K562 (cell line): Measurements from ENCODE around the gene TRPM6. TPM values are rescaled to one million over a fixed set of nuclear protein-coding genes. Genes with fewer than 3 reads are reported as not detected.

ENCODE experiments used
- ATAC-seq: fragments of 200-7000 bp; cut with Tn5 transposase; 3 replicates; pipeline ENCODE4 v1.9.1; 2020; ENCODE audit warnings: moderate library complexity
- BruUV-seq: library from RNA; stranded (reverse); fragments of 400-500 nt; replicated peaks from 2 replicates; lab custom pipeline; 2021; lab: Mats Ljungman, UMichigan
- CTCF ChIA-PET: fragments of 300-600 bp; formaldehyde crosslinking; extraction: SDS; loops from one replicate; lab custom pipeline; 2021; ENCODE audit warnings: low intra/inter-chr PET ratio; lab: Yijun Ruan, JAX
- POLR2A ChIA-PET: fragments of 300-600, 350-650 bp; sonication (Branson Sonifier 250); formaldehyde crosslinking; extraction: SDS; loops from one replicate; lab custom pipeline; 2021; ENCODE audit warnings: antibody characterized with exemption, inconsistent platforms; lab: Yijun Ruan, JAX
- DNase-seq, 4 experiments: peaks; one replicate each; pipeline versions ENCODE4 v3.0.0 to v3.0.0-alpha.2; 2011 to 2018; ENCODE audit warnings: low spot score in 3 of 4, mixed read lengths in 3 of 4; ENCODE audit errors: extremely low read depth in 1 of 4
- FAIRE-seq: peaks from 2 replicates; lab custom pipeline; 2011; peaks lifted over from hg19 to GRCh38; lab: Jason Lieb, UNC
- H2AFZ ChIP-seq: 2 replicates; pipeline ENCODE4 v1.6.0; 2011; ENCODE audit warnings: low read depth, low read length, control low read depth, inconsistent platforms
- H3K27ac ChIP-seq: fragments of 200-600 bp; 3 replicates; pipeline ENCODE4 v1.8.0; 2011; ENCODE audit warnings: low read depth, mild to moderate bottlenecking, control low read depth, inconsistent platforms, low read length, moderate library complexity, mixed read lengths; ENCODE audit errors: extremely low read depth
- H3K27me3 ChIP-seq, 2 experiments: fragments of 300-600 bp in 1 of 2; 2 replicates in 1 of 2; 3 replicates in 1 of 2; pipeline versions ENCODE4 v1.6.0 to v1.8.0; 2011; ENCODE audit warnings: inconsistent platforms in 2 of 2, low read length in 2 of 2, mild to moderate bottlenecking in 1 of 2, mixed read lengths in 1 of 2, moderate library complexity in 1 of 2; ENCODE audit not compliant: control insufficient read depth in 2 of 2, insufficient read depth in 2 of 2
- H3K36me3 ChIP-seq: fragments of 300-600 bp; 3 replicates; pipeline ENCODE4 v1.8.0; 2011; ENCODE audit warnings: mild to moderate bottlenecking, low read length, inconsistent platforms; ENCODE audit not compliant: control insufficient read depth, insufficient read depth
- H3K4me1 ChIP-seq, 2 experiments: fragments of 200-600 bp in 1 of 2; replicated peaks in 1 of 2; 2 replicates in 1 of 2; 3 replicates in 1 of 2; pipeline versions ENCODE4 v1.5.1 to v1.8.0; 2011; ENCODE audit warnings: inconsistent platforms in 2 of 2, low read length in 2 of 2, mild to moderate bottlenecking in 1 of 2, mixed read lengths in 1 of 2, moderate library complexity in 1 of 2; ENCODE audit not compliant: control insufficient read depth in 2 of 2, insufficient read depth in 2 of 2
- H3K4me2 ChIP-seq: 2 replicates; pipeline ENCODE4 v1.6.1; 2011; ENCODE audit warnings: low read length, control low read depth, inconsistent platforms, mixed read lengths; ENCODE audit not compliant: insufficient read depth
- H3K4me3 ChIP-seq: fragments of 200-600 bp; sonication (generic), shearing (Covaris generic); 2 replicates; pipeline ENCODE4 v1.5.1; 2016; ENCODE audit warnings: control low read depth, inconsistent platforms
- H3K79me2 ChIP-seq: fragments of 200-600 bp; 3 replicates; pipeline ENCODE4 v1.8.0; 2011; ENCODE audit warnings: low read length, inconsistent platforms; ENCODE audit not compliant: control insufficient read depth, insufficient read depth
- H3K9ac ChIP-seq, 2 experiments: 2 replicates each; pipeline versions ENCODE4 v1.6.0 to v1.6.1; 2011; ENCODE audit warnings: low read depth in 2 of 2, low read length in 2 of 2, control low read depth in 1 of 2, inconsistent platforms in 1 of 2, mild to moderate bottlenecking in 1 of 2, mixed read lengths in 1 of 2; ENCODE audit not compliant: insufficient read depth in 1 of 2
- H3K9me1 ChIP-seq: one replicate; pipeline ENCODE4 v1.6.0; 2011; ENCODE audit warnings: inconsistent platforms, mild to moderate bottlenecking, low read length, moderate library complexity; ENCODE audit not compliant: control insufficient read depth, insufficient read depth
- H3K9me3 ChIP-seq: replicated peaks from 2 replicates; pipeline ENCODE4 v1.5.1; 2011; ENCODE audit warnings: low read depth, low read length, inconsistent platforms; ENCODE audit not compliant: control insufficient read depth, insufficient read depth
- H4K20me1 ChIP-seq: replicated peaks from 2 replicates; pipeline ENCODE4 v1.6.1; 2011; ENCODE audit warnings: low read length, inconsistent platforms, mixed read lengths; ENCODE audit not compliant: control insufficient read depth, insufficient read depth
- CBFA2T3 ChIP-seq: fragments of 450-650 bp; IDR thresholded peaks from 2 replicates; pipeline ENCODE4 v1.6.1; 2017
- ETS2 ChIP-seq: IDR thresholded peaks from 2 replicates; pipeline ENCODE4 v1.6.1; 2016; ENCODE audit warnings: borderline replicate concordance, missing genetic modification characterization, mild to moderate bottlenecking, moderate library complexity, missing compliant biosample characterization; ENCODE audit not compliant: poor library complexity, severe bottlenecking
- EWSR1 ChIP-seq: fragments of 450-650 bp; IDR thresholded peaks from 2 replicates; pipeline ENCODE4 v1.6.1; 2018; ENCODE audit warnings: borderline replicate concordance, mild to moderate bottlenecking, low read depth, moderate library complexity; ENCODE audit not compliant: partially characterized antibody
- FOXK2 ChIP-seq, 2 experiments: fragments of 450-650 bp; IDR thresholded peaks in 1 of 2; conservative IDR thresholded peaks in 1 of 2; 2 replicates each; pipeline ENCODE4 v1.6.1; 2016; ENCODE audit warnings: low read depth in 2 of 2, mild to moderate bottlenecking in 1 of 2
- HDAC6 ChIP-seq: IDR thresholded peaks from 2 replicates; pipeline ENCODE4 v1.6.1; 2012; ENCODE audit warnings: low read depth, mild to moderate bottlenecking, control low read depth, inconsistent platforms, low read length, moderate library complexity
- KAT7 ChIP-seq: sonication (generic); formaldehyde crosslinking; IDR thresholded peaks from 2 replicates; pipeline ENCODE4 v1.8.0; 2022; ENCODE audit warnings: missing genetic modification reagents, mild to moderate bottlenecking, borderline replicate concordance
- NCOA4 ChIP-seq: fragments of 450-650 bp; IDR thresholded peaks from 2 replicates; pipeline ENCODE4 v1.6.1; 2018; ENCODE audit warnings: mild to moderate bottlenecking; ENCODE audit not compliant: partially characterized antibody
- TAF15 ChIP-seq: fragments of 200-400 bp; formaldehyde crosslinking; IDR thresholded peaks from 2 replicates; pipeline ENCODE4 v1.6.1; 2017; ENCODE audit warnings: mild to moderate bottlenecking, low read depth, low read length, moderate library complexity
- ZBTB8A ChIP-seq: fragments of 450-650 bp; IDR thresholded peaks from 2 replicates; pipeline ENCODE4 v1.6.1; 2018; ENCODE audit warnings: mild to moderate bottlenecking, moderate library complexity; ENCODE audit not compliant: partially characterized antibody
- ZNF324 ChIP-seq: fragments of 250-450 bp; sonication (Bioruptor Pico); IDR thresholded peaks from 2 replicates; pipeline ENCODE4 v1.4.0; 2020; ENCODE audit warnings: mild to moderate bottlenecking
- ZNF354B ChIP-seq: fragments of 250-450 bp; sonication (Bioruptor Pico); IDR thresholded peaks from 2 replicates; pipeline ENCODE4 v1.4.0; 2020
- WGBS: fragments of 100-300 bp; shearing (Covaris generic); methylation state at CpG from one replicate; pipeline ENCODE4 v1.1.6; 2016; ENCODE audit warnings: low coverage, mixed read lengths; ENCODE audit not compliant: insufficient coverage; ENCODE audit errors: missing lambda C conversion rate; 5-methylcytosine and 5-hydroxymethylcytosine counted together
- in situ Hi-C: fragments of 300-500 bp; cut with MboI; formaldehyde crosslinking; loops from 4 replicates; pipeline ENCODE4 v1.15.0; 2018; ENCODE audit warnings: inconsistent platforms, mixed read lengths
- intact Hi-C: fragments of 100-400 bp; cut with micrococcal nuclease; formaldehyde crosslinking; loops from 2 replicates; pipeline ENCODE4 v1.14.2; 2022
- polyA plus RNA-seq, 8 experiments: library from polyadenylated mRNA; depleted of rRNA in 4 of 8; stranded (reverse) in 5 of 8; unstranded in 3 of 8; fragments of >200 nt; fragmentation: Nextera tagmentation in 2 of 8; fragmentation: Illumina TruSeq in 1 of 8; extraction: Ambion mirVana in 2 of 8; extraction: Trizol in 1 of 8; gene quantifications; 2 replicates each; pipeline versions ENCODE4 v1.2.1 to v1.2.3, GENCODE V29; 2011 to 2014; ENCODE audit warnings: inconsistent platforms in 1 of 8, missing spikeins in 1 of 8
- total RNA-seq, 7 experiments: library from RNA; depleted of rRNA in 6 of 7; stranded (reverse); fragments of >200 nt in 6 of 7; fragmentation: Illumina TruSeq in 2 of 7; extraction: Trizol in 2 of 7; gene quantifications; 2 replicates each; pipeline versions ENCODE4 v1.2.1 to v1.2.3, GENCODE V29; 2011 to 2021; ENCODE audit warnings: low replicate concordance in 1 of 7
- TF ChIP-seq, protein P1 (sequence below): IDR thresholded peaks from 2 replicates; pipeline ENCODE4 v1.6.1; 2011; ENCODE audit not compliant: insufficient read length; ENCODE audit errors: extremely low read depth
- TF ChIP-seq, protein P2 (sequence below), 2 experiments: fragments of 450-650 bp; IDR thresholded peaks; 2 replicates each; pipeline ENCODE4 v1.6.1; 2016
- TF ChIP-seq, protein P3 (sequence below): fragments of 450-650 bp; IDR thresholded peaks from 2 replicates; pipeline ENCODE4 v1.6.1; 2016

The TRPM6 gene
- total and polyA plus RNA-seq, 9 of the 15 experiments (the other 6 are each of a cell fraction or from before 2014, with no cell fraction given): 0.03 to 0.16 (median 0.09) TPM

DNA sequence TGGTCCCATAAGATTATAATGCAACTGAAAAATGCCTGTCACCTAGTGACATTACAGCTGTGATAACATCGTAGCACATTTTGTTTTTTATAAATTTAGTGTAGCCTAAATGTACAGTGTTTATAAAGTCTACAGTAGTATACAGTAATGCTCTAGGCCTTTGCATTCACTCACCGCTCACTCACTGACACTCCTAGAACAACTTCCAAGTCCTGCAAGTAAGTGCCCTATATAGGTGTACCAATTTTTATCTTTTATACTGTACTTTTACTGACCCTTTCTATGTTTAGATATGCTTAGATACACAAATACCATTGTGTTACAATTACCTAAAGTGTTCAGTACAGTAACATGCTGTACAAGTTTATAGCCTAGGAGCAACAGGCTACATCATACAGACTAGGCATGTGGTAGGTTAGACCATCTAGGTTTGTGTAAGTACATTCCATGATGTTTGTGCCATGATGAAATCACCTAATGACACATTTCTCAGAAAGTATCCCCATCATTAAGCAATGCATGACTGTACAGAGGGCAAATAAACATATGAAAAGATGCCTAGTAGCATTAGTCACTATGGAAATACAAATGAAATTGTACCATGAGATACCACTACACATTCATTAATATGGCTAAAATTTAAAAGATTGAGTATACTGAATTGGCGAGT lies 127.6 kb downstream of the TRPM6 start:
- CTCF ChIA-PET: no interaction called here
- H3K9ac ChIP-seq: no peak overlapping the region
- no peaks in the 10 kb centered on the region for H3K79me2 ChIP-seq
- TF ChIP-seq KAT7 (CRISPR knock-in tag): no peak
- TF ChIP-seq, protein P1, sequence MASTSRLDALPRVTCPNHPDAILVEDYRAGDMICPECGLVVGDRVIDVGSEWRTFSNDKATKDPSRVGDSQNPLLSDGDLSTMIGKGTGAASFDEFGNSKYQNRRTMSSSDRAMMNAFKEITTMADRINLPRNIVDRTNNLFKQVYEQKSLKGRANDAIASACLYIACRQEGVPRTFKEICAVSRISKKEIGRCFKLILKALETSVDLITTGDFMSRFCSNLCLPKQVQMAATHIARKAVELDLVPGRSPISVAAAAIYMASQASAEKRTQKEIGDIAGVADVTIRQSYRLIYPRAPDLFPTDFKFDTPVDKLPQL: no peak
- TF ChIP-seq ZNF354B (CRISPR knock-in tag): no peak
- TF ChIP-seq ETS2: no peak
- no peak for TF ChIP-seq FOXK2 (conservative IDR thresholded peaks at IDR 0.05 in 1 of 2, IDR thresholded peaks at IDR 0.05 in 1 of 2; ENCODE audit: low read depth in 2 of 2)
- TF ChIP-seq TAF15: no peak
- no peak for TF ChIP-seq HDAC6
- TF ChIP-seq ZNF324 (CRISPR knock-in tag): no peak
- TF ChIP-seq, protein P2, sequence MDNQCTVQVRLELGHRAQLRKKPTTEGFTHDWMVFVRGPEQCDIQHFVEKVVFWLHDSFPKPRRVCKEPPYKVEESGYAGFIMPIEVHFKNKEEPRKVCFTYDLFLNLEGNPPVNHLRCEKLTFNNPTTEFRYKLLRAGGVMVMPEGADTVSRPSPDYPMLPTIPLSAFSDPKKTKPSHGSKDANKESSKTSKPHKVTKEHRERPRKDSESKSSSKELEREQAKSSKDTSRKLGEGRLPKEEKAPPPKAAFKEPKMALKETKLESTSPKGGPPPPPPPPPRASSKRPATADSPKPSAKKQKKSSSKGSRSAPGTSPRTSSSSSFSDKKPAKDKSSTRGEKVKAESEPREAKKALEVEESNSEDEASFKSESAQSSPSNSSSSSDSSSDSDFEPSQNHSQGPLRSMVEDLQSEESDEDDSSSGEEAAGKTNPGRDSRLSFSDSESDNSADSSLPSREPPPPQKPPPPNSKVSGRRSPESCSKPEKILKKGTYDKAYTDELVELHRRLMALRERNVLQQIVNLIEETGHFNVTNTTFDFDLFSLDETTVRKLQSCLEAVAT (IDR thresholded peaks at IDR 0.05): no peak
- TF ChIP-seq CBFA2T3: no peak
- no peak for TF ChIP-seq EWSR1
- no peak for TF ChIP-seq NCOA4
- no peak for TF ChIP-seq ZBTB8A
- TF ChIP-seq, protein P3, sequence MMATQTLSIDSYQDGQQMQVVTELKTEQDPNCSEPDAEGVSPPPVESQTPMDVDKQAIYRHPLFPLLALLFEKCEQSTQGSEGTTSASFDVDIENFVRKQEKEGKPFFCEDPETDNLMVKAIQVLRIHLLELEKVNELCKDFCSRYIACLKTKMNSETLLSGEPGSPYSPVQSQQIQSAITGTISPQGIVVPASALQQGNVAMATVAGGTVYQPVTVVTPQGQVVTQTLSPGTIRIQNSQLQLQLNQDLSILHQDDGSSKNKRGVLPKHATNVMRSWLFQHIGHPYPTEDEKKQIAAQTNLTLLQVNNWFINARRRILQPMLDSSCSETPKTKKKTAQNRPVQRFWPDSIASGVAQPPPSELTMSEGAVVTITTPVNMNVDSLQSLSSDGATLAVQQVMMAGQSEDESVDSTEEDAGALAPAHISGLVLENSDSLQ: no peak
- TF ChIP-seq, all 486 proteins: peak for 0
- Histone ChIP-seq H3K4me1 (no peaks in the 10 kb centered on the region), H3K27me3 (no peaks in the 10 kb centered on the region), H3K27ac (no peak overlapping the region), H3K4me3 (no peak overlapping the region), H4K20me1 (no peaks in the 10 kb centered on the region), H2AFZ (no peak overlapping the region), H3K4me2 (no peak overlapping the region), H3K9me3 (no peaks in the 10 kb centered on the region), H3K36me3 (no peaks in the 10 kb centered on the region), H3K9me1 (no peaks in the 10 kb centered on the region)
- FAIRE-seq (no peak), ATAC-seq (no peak), DNase-seq (no peak)
- BruUV-seq: no TSS peak
- 18% methylated on average over 3 of the region's 3 CpGs for WGBS
- in situ Hi-C loops (no loop called here), intact Hi-C loops (no loop called here)
- POLR2A ChIA-PET: no interaction called here
